HFF-Myc (cell line): Measurements from ENCODE around the gene LIME1.
A peak's percentile ranks its signal among the peaks of the same experiment; 100 is the strongest.

Experiments used
- DNase-seq: peaks from one replicate; pipeline ENCODE4 v3.0.0-alpha.2; 2011; ENCODE audit warnings: low read depth; ENCODE audit errors: extremely low read depth
- H3K4me3 ChIP-seq: replicated peaks from 2 replicates; pipeline ENCODE4 v1.5.1; 2011; ENCODE audit warnings: low read depth, mild to moderate bottlenecking, control low read depth, low read length
- TF ChIP-seq, protein P1 (sequence below): IDR thresholded peaks from 2 replicates; pipeline ENCODE4 v1.5.1; 2012; ENCODE audit warnings: mild to moderate bottlenecking, low read depth, low read length, control low read depth; ENCODE audit errors: missing control alignments

Gene LIME1

GRCh38 chr20:63706852-63707557 lies 29.5 kb upstream of the LIME1 start:
- TF ChIP-seq, protein P1, sequence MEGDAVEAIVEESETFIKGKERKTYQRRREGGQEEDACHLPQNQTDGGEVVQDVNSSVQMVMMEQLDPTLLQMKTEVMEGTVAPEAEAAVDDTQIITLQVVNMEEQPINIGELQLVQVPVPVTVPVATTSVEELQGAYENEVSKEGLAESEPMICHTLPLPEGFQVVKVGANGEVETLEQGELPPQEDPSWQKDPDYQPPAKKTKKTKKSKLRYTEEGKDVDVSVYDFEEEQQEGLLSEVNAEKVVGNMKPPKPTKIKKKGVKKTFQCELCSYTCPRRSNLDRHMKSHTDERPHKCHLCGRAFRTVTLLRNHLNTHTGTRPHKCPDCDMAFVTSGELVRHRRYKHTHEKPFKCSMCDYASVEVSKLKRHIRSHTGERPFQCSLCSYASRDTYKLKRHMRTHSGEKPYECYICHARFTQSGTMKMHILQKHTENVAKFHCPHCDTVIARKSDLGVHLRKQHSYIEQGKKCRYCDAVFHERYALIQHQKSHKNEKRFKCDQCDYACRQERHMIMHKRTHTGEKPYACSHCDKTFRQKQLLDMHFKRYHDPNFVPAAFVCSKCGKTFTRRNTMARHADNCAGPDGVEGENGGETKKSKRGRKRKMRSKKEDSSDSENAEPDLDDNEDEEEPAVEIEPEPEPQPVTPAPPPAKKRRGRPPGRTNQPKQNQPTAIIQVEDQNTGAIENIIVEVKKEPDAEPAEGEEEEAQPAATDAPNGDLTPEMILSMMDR: peak; percentile 27
- H3K4me3 ChIP-seq: peak overlapping the region; percentile 90
- DNase-seq: no peak

GRCh38 chr20:63707558-63708300 lies 28.7 kb upstream of the LIME1 start, which contains the start of the genes ARFRP1 and ZGPAT:
Gene ARFRP1 (minus strand): TSS chr20:63707976. CDS start chr20:63707091, 885 bp downstream.
Gene ZGPAT (plus strand): TSS chr20:63708039. CDS start chr20:63708581, 542 bp downstream.
- DNase-seq: no peak
- TF ChIP-seq, protein P1: no peak
- peak within 1 kb of the TSS; percentile 90 for H3K4me3 ChIP-seq

DNA sequence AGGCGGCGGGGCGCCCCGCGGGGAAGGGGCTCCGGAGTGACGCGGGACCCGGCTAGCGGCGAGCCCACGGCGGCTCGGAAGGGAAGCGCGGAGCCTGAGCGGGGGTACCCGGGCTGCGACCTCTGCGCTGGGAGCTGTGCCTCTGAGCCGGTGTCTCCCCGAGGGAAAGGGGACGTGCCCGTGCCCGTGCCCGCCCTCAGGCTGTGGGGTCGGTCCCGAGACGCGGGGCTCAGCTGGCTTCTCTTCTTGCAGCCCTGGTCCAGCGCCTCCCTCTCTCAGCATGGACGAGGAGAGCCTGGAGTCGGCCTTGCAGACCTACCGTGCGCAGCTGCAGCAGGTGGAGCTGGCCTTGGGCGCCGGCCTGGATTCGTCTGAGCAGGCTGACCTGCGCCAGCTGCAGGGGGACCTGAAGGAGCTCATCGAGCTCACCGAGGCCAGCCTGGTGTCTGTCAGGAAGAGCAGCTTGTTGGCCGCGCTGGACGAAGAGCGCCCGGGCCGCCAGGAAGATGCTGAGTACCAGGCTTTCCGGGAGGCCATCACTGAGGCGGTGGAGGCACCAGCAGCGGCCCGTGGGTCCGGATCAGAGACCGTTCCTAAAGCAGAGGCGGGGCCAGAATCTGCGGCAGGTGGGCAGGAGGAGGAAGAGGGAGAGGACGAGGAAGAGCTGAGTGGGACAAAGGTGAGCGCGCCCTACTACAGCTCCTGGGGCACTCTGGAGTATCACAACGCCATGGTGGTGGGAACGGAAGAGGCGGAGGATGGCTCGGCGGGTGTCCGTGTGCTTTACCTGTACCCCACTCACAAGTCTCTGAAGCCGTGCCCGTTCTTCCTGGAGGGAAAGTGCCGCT lies 27.9 kb upstream of the LIME1 start:
- TF ChIP-seq, protein P1: no peak
- DNase-seq: no peak
- peak overlapping the region; percentile 90 for H3K4me3 ChIP-seq

DNA sequence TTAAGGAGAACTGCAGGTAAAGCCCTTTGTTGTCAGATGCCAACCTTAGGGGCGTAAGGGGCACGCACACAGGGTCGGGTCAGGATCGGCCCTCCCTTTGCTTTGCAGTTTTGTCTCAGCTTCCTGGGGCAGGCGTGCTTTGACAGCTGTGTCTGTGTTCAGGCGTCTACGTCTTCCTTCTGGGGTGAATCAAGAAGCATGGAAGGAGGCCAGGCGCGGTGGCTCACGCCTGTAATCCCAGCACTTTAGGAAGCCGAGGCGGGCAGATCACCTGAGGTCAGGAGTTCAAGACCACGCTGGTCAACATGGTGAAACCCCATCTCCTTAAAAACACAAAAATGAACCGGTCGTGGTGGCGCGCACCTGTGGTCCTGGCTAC lies 27.3 kb upstream of the LIME1 start:
- TF ChIP-seq, protein P1: no peak
- DNase-seq: no peak
- H3K4me3 ChIP-seq: peak overlapping the region; percentile 90

DNA sequence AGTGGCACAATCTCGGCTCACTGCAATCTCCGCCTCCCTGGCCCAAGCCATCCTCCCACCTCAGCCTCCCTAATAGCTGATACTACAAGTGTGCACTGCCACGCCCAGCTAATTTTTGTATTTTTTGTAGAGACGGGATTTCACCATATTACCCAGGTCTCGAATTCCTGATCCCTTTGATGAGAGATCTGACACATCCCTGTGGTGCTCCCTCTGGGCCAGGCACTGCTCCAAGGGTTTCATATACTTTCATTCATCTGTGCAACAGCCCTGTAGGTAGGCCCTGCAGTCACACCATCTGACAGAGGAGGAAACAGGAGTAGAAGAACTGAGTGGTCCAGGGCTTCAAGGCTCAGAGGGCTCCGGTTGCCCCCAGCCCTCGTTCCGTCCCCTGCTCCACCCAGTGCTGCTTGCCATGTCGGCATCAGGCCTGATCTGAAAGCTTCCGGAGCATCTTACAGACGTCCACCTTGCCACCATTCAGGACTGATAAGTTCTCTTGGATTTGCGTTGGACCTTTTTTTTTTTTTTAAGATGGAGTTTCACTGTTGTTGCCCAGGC lies 25.3 kb upstream of the LIME1 start:
- DNase-seq: no peak
- TF ChIP-seq, protein P1: no peak
- H3K4me3 ChIP-seq: no peak overlapping the region

GRCh38 chr20:63712191-63712590 lies 24.3 kb upstream of the LIME1 start:
- TF ChIP-seq, protein P1: no peak
- no peak for DNase-seq
- H3K4me3 ChIP-seq: no peak overlapping the region
